Measurements from ENCODE around the gene ABCC8.
A peak's percentile ranks its signal among the peaks of the same experiment; 100 is the strongest.

The ABCC8 gene

DNA sequence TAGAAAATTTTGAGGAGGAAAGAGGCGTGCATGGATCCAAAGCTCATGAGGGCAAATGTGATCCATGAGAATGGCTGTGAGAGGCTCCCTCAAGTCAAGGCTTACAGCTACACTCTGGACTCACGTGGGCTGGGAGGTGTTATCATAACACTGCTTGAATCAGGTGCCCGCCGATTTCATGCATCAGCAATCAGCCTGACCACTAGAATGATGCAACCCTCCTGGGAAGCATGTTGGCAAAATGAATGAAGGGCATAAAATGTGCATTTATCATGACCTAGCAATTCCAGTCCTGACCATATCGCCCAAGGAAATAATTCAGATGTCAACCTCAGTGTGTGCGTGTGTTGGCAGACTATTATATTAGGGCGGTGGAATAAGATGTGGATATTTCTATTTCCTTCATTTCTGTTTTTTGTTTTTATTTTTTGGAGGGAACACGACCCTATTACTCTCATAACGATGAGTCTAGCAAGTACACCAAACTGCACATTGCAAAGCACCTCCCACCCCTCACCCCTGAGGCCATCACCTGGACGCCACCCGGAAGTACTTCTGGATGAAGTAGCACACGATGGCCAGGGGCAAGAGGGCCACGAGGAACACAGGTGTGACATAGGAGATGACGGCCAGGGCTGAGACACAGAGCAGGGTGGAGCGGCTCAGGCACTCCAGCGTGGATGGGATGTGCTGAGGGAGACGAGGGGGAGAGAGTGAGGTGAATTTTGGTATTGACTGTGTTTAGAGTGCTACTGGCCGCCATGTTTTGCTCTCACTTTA is 72.5 kb downstream of the ABCC8 start (continued):
- 0 out of 2 replicates have a peak, but pooled peaks have one; percentile 22 for TF ChIP-seq FEZF1 (tag by site-specific recombination; IDR thresholded peaks at IDR 0.05)
- TF ChIP-seq SP2 (tag by site-specific recombination; IDR thresholded peaks at IDR 0.05): no peak
- TF ChIP-seq IKZF3 (tag by site-specific recombination; IDR thresholded peaks at IDR 0.05): no peak
- no peak for TF ChIP-seq ZSCAN30 (tag by site-specific recombination; IDR thresholded peaks at IDR 0.05)
- TF ChIP-seq ZNF169 (tag by site-specific recombination; IDR thresholded peaks at IDR 0.05): no peak
- TF ChIP-seq, protein P1, sequence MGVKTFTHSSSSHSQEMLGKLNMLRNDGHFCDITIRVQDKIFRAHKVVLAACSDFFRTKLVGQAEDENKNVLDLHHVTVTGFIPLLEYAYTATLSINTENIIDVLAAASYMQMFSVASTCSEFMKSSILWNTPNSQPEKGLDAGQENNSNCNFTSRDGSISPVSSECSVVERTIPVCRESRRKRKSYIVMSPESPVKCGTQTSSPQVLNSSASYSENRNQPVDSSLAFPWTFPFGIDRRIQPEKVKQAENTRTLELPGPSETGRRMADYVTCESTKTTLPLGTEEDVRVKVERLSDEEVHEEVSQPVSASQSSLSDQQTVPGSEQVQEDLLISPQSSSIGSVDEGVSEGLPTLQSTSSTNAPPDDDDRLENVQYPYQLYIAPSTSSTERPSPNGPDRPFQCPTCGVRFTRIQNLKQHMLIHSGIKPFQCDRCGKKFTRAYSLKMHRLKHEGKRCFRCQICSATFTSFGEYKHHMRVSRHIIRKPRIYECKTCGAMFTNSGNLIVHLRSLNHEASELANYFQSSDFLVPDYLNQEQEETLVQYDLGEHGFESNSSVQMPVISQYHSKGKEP (tag by site-specific recombination; IDR thresholded peaks at IDR 0.05): peak; percentile 94
- peak; percentile 96 for TF ChIP-seq ZNF558 (tag by site-specific recombination; IDR thresholded peaks at IDR 0.05)
- no peak for TF ChIP-seq ZNF701 (tag by site-specific recombination; IDR thresholded peaks at IDR 0.05)
- TF ChIP-seq, protein P2, sequence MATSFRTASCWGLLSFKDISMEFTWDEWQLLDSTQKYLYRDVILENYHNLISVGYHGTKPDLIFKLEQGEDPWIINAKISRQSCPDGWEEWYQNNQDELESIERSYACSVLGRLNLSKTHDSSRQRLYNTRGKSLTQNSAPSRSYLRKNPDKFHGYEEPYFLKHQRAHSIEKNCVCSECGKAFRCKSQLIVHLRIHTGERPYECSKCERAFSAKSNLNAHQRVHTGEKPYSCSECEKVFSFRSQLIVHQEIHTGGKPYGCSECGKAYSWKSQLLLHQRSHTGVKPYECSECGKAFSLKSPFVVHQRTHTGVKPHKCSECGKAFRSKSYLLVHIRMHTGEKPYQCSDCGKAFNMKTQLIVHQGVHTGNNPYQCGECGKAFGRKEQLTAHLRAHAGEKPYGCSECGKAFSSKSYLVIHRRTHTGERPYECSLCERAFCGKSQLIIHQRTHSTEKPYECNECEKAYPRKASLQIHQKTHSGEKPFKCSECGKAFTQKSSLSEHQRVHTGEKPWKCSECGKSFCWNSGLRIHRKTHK (tag by site-specific recombination; IDR thresholded peaks at IDR 0.05): no peak
- peak; percentile 39; the same call in 1 of the 2 replicates for TF ChIP-seq ZFP69B (tag by site-specific recombination; IDR thresholded peaks at IDR 0.05)
- TF ChIP-seq ZBTB48 (tag by site-specific recombination; IDR thresholded peaks at IDR 0.05): no peak
- TF ChIP-seq, protein P3, sequence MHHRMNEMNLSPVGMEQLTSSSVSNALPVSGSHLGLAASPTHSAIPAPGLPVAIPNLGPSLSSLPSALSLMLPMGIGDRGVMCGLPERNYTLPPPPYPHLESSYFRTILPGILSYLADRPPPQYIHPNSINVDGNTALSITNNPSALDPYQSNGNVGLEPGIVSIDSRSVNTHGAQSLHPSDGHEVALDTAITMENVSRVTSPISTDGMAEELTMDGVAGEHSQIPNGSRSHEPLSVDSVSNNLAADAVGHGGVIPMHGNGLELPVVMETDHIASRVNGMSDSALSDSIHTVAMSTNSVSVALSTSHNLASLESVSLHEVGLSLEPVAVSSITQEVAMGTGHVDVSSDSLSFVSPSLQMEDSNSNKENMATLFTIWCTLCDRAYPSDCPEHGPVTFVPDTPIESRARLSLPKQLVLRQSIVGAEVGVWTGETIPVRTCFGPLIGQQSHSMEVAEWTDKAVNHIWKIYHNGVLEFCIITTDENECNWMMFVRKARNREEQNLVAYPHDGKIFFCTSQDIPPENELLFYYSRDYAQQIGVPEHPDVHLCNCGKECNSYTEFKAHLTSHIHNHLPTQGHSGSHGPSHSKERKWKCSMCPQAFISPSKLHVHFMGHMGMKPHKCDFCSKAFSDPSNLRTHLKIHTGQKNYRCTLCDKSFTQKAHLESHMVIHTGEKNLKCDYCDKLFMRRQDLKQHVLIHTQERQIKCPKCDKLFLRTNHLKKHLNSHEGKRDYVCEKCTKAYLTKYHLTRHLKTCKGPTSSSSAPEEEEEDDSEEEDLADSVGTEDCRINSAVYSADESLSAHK (tag by site-specific recombination; IDR thresholded peaks at IDR 0.05): no peak
- TF ChIP-seq, protein P4, sequence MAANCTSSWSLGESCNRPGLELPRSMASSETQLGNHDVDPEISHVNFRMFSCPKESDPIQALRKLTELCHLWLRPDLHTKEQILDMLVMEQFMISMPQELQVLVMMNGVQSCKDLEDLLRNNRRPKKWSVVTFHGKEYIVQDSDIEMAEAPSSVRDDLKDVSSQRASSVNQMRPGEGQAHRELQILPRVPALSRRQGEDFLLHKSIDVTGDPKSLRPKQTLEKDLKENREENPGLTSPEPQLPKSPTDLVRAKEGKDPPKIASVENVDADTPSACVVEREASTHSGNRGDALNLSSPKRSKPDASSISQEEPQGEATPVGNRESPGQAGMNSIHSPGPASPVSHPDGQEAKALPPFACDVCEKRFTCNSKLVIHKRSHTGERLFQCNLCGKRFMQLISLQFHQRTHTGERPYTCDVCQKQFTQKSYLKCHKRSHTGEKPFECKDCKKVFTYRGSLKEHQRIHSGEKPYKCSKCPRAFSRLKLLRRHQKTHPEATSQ (tag by site-specific recombination; IDR thresholded peaks at IDR 0.05): no peak
- no peak for TF ChIP-seq ZNF521 (tag by site-specific recombination; IDR thresholded peaks at IDR 0.05)
- TF ChIP-seq ZNF837 (tag by site-specific recombination; IDR thresholded peaks at IDR 0.05): no peak
- no peak for TF ChIP-seq ZNF776 (tag by site-specific recombination; IDR thresholded peaks at IDR 0.05; ENCODE audit: borderline replicate concordance)
- TF ChIP-seq ZXDB (tag by site-specific recombination; IDR thresholded peaks at IDR 0.05): no peak
- no peak for TF ChIP-seq ZNF473 (tag by site-specific recombination; IDR thresholded peaks at IDR 0.05)
- TF ChIP-seq, protein P5, sequence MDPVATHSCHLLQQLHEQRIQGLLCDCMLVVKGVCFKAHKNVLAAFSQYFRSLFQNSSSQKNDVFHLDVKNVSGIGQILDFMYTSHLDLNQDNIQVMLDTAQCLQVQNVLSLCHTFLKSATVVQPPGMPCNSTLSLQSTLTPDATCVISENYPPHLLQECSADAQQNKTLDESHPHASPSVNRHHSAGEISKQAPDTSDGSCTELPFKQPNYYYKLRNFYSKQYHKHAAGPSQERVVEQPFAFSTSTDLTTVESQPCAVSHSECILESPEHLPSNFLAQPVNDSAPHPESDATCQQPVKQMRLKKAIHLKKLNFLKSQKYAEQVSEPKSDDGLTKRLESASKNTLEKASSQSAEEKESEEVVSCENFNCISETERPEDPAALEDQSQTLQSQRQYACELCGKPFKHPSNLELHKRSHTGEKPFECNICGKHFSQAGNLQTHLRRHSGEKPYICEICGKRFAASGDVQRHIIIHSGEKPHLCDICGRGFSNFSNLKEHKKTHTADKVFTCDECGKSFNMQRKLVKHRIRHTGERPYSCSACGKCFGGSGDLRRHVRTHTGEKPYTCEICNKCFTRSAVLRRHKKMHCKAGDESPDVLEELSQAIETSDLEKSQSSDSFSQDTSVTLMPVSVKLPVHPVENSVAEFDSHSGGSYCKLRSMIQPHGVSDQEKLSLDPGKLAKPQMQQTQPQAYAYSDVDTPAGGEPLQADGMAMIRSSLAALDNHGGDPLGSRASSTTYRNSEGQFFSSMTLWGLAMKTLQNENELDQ (tag by site-specific recombination; IDR thresholded peaks at IDR 0.05; ENCODE audit: low read depth): no peak
- TF ChIP-seq, protein P6, sequence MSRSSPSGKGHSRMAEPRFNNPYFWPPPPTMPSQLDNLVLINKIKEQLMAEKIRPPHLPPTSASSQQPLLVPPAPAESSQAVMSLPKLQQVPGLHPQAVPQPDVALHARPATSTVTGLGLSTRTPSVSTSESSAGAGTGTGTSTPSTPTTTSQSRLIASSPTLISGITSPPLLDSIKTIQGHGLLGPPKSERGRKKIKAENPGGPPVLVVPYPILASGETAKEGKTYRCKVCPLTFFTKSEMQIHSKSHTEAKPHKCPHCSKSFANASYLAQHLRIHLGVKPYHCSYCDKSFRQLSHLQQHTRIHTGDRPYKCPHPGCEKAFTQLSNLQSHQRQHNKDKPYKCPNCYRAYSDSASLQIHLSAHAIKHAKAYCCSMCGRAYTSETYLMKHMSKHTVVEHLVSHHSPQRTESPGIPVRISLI (tag by site-specific recombination; IDR thresholded peaks at IDR 0.05): no peak
- TF ChIP-seq, protein P7, sequence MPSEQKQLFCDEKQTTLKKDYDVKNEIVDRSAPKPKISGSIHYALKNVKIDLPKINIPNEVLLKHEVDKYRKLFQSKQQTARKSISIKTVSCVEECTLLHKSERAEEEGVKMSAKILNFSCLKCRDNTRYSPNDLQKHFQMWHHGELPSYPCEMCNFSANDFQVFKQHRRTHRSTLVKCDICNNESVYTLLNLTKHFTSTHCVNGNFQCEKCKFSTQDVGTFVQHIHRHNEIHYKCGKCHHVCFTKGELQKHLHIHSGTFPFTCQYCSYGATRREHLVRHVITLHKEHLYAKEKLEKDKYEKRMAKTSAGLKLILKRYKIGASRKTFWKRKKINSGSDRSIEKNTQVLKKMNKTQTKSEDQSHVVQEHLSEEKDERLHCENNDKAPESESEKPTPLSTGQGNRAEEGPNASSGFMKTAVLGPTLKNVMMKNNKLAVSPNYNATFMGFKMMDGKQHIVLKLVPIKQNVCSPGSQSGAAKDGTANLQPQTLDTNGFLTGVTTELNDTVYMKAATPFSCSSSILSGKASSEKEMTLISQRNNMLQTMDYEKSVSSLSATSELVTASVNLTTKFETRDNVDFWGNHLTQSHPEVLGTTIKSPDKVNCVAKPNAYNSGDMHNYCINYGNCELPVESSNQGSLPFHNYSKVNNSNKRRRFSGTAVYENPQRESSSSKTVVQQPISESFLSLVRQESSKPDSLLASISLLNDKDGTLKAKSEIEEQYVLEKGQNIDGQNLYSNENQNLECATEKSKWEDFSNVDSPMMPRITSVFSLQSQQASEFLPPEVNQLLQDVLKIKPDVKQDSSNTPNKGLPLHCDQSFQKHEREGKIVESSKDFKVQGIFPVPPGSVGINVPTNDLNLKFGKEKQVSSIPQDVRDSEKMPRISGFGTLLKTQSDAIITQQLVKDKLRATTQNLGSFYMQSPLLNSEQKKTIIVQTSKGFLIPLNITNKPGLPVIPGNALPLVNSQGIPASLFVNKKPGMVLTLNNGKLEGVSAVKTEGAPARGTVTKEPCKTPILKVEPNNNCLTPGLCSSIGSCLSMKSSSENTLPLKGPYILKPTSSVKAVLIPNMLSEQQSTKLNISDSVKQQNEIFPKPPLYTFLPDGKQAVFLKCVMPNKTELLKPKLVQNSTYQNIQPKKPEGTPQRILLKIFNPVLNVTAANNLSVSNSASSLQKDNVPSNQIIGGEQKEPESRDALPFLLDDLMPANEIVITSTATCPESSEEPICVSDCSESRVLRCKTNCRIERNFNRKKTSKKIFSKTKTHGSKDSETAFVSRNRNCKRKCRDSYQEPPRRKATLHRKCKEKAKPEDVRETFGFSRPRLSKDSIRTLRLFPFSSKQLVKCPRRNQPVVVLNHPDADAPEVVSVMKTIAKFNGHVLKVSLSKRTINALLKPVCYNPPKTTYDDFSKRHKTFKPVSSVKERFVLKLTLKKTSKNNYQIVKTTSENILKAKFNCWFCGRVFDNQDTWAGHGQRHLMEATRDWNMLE (tag by site-specific recombination; conservative IDR thresholded peaks at IDR 0.05; ENCODE audit: low read depth): peak; percentile 36; the same call in 1 of the 2 replicates
